SK-N-SH (cell line): Measurements from ENCODE around the gene FGF5.

Experiments
- CTCF ChIP-seq: fragments of 200-600 bp; sonication (generic); IDR thresholded peaks from 2 replicates; pipeline ENCODE4 v1.6.1; 2017; ENCODE audit warnings: antibody characterized with exemption, mild to moderate bottlenecking, moderate library complexity
- EP300 ChIP-seq, 2 experiments: IDR thresholded peaks; 2 replicates each; pipeline versions ENCODE4 v1.4.0 to v1.6.1; 2012; ENCODE audit warnings: borderline replicate concordance in 1 of 2, low read depth in 1 of 2, low read length in 1 of 2
- FOXM1 ChIP-seq: IDR thresholded peaks from 2 replicates; pipeline ENCODE4 v1.4.0; 2012; ENCODE audit warnings: low read depth, mild to moderate bottlenecking
- GATA2 ChIP-seq: sonication (generic); formaldehyde crosslinking; IDR thresholded peaks from 2 replicates; pipeline ENCODE4 v1.5.0; 2020; ENCODE audit warnings: mild to moderate bottlenecking, missing genetic modification reagents
- MAX ChIP-seq: IDR thresholded peaks from 2 replicates; pipeline ENCODE4 v1.4.0; 2012; ENCODE audit warnings: low read depth
- POLR2AphosphoS5 ChIP-seq: IDR thresholded peaks from 2 replicates; pipeline ENCODE4 v1.6.1; 2012; ENCODE audit warnings: low read depth, low read length
- RAD21 ChIP-seq: IDR thresholded peaks from 2 replicates; pipeline ENCODE4 v1.6.1; 2012; ENCODE audit warnings: mild to moderate bottlenecking, low read length
- REST ChIP-seq: IDR thresholded peaks from 2 replicates; pipeline ENCODE4 v1.6.1; 2012; ENCODE audit warnings: mild to moderate bottlenecking, low read depth, low read length, moderate library complexity
- TAF1 ChIP-seq: IDR thresholded peaks from 2 replicates; pipeline ENCODE4 v1.6.1; 2012; ENCODE audit warnings: low read depth, mild to moderate bottlenecking, low read length, moderate library complexity, borderline replicate concordance
- TEAD4 ChIP-seq: IDR thresholded peaks from 2 replicates; pipeline ENCODE4 v1.4.0; 2012; ENCODE audit warnings: mild to moderate bottlenecking, borderline replicate concordance; ENCODE audit not compliant: insufficient read depth
- USF1 ChIP-seq: IDR thresholded peaks from 2 replicates; pipeline ENCODE4 v1.4.0; 2012; ENCODE audit warnings: low read depth, borderline replicate concordance
- ZBTB33 ChIP-seq: IDR thresholded peaks from 2 replicates; pipeline ENCODE4 v1.4.0; 2012; ENCODE audit warnings: low read depth, borderline replicate concordance

GRCh38 chr4:80295826-80296225 is 29.4 kb downstream of the FGF5 start:
- TF ChIP-seq CTCF (no peak), POLR2AphosphoS5 (no peak), MAX (no peak), RAD21 (no peak), EP300 (IDR thresholded peaks at IDR 0.05; ENCODE audit: borderline replicate concordance in 1 of 2, low read depth in 1 of 2, low read length in 1 of 2) (no peak), TAF1 (no peak), GATA2 (no peak), USF1 (no peak), TEAD4 (no peak), ZBTB33 (no peak), FOXM1 (no peak), REST (no peak)
